GM12891 (cell line): ENCODE measurements around the gene CLK4.
A peak's percentile ranks its signal among the peaks of the same experiment; 100 is the strongest.

ENCODE experiments used
- DNase-seq: peaks from one replicate; pipeline ENCODE4 v3.0.0; 2011; ENCODE audit warnings: low spot score; ENCODE audit not compliant: insufficient read length
- FAIRE-seq: peaks from 2 replicates; lab custom pipeline; 2011; peaks lifted over from hg19 to GRCh38; lab: Jason Lieb, UNC
- PAX5 ChIP-seq: IDR thresholded peaks from 2 replicates; pipeline ENCODE4 v1.6.1; 2011; ENCODE audit warnings: low read length, moderate library complexity, mild to moderate bottlenecking; ENCODE audit not compliant: insufficient read depth, severe bottlenecking
- POLR2A ChIP-seq: IDR thresholded peaks from 2 replicates; pipeline ENCODE4 v1.6.1; 2011; ENCODE audit warnings: low read depth, low read length, control low read depth
- POLR2AphosphoS5 ChIP-seq: IDR thresholded peaks from 2 replicates; pipeline ENCODE4 v1.6.1; 2011; ENCODE audit warnings: low read depth, low read length, control low read depth
- POU2F2 ChIP-seq: IDR thresholded peaks from 2 replicates; pipeline ENCODE4 v1.6.1; 2011; ENCODE audit warnings: low read depth, mild to moderate bottlenecking, control low read depth, low read length, moderate library complexity
- SPI1 ChIP-seq: IDR thresholded peaks from 2 replicates; pipeline ENCODE4 v1.6.1; 2011; ENCODE audit warnings: low read depth, low read length, control low read depth
- TAF1 ChIP-seq: IDR thresholded peaks from 2 replicates; pipeline ENCODE4 v1.6.1; 2011; ENCODE audit warnings: low read depth, low read length, control low read depth

CLK4 gene

GRCh38 chr5:178619390-178619789 is 7.5 kb downstream of the CLK4 start:
- TF ChIP-seq POLR2A (no peak), POU2F2 (no peak), SPI1 (no peak), TAF1 (no peak), PAX5 (no peak), POLR2AphosphoS5 (no peak)
- no peak for FAIRE-seq
- no peak for DNase-seq

GRCh38 chr5:178612299-178612698 is 14.6 kb downstream of the CLK4 start:
- FAIRE-seq (no peak), DNase-seq (no peak)
- TF ChIP-seq POU2F2 = no peak
- no peak for TF ChIP-seq POLR2AphosphoS5
- TF ChIP-seq TAF1 = no peak
- no peak for TF ChIP-seq SPI1
- TF ChIP-seq POLR2A = no peak
- TF ChIP-seq PAX5 = no peak

- no peak for DNase-seq
- FAIRE-seq = no peak
- no peak for TF ChIP-seq POU2F2
Measured at GRCh38 chr5:178606269-178606668, 20.6 kb downstream of the CLK4 start.

GRCh38 chr5:178605788-178606187 is 21.1 kb downstream of the CLK4 start:
- FAIRE-seq (no peak), DNase-seq (no peak)
- TF ChIP-seq PAX5 = no peak
- no peak for TF ChIP-seq POU2F2
- no peak for TF ChIP-seq SPI1
- no peak for TF ChIP-seq POLR2A
- TF ChIP-seq TAF1 = no peak
- no peak for TF ChIP-seq POLR2AphosphoS5

- FAIRE-seq (no peak), DNase-seq (no peak)
- no peak for TF ChIP-seq POLR2AphosphoS5
- no peak for TF ChIP-seq POU2F2
Measured at GRCh38 chr5:178602752-178603151, 24.1 kb downstream of the CLK4 start.

GRCh38 chr5:178595750-178596149 is 31.1 kb downstream of the CLK4 start:
- no peak for FAIRE-seq
- TF ChIP-seq PAX5 (no peak), POLR2A (no peak), POU2F2 (no peak), TAF1 (no peak), POLR2AphosphoS5 (no peak), SPI1 (no peak)
- DNase-seq = no peak

GRCh38 chr5:178595150-178595549 is 31.7 kb downstream of the CLK4 start:
- FAIRE-seq (no peak), DNase-seq (no peak)
- TF ChIP-seq PAX5 = no peak
- TF ChIP-seq TAF1 = no peak
- TF ChIP-seq POLR2AphosphoS5 = no peak
- TF ChIP-seq SPI1 = no peak
- TF ChIP-seq POLR2A = no peak
- TF ChIP-seq POU2F2 = no peak

- FAIRE-seq = peak; percentile 26
- DNase-seq = no peak
- TF ChIP-seq SPI1 = no peak
- TF ChIP-seq POLR2AphosphoS5 = no peak
- no peak for TF ChIP-seq POU2F2
- no peak for TF ChIP-seq PAX5
- TF ChIP-seq TAF1 = no peak
- TF ChIP-seq POLR2A = no peak
Measured at GRCh38 chr5:178590924-178591423, 35.9 kb downstream of the CLK4 start.

- DNase-seq (peak; percentile 48), FAIRE-seq (peak; percentile 48)
- TF ChIP-seq PAX5 = no peak
Measured at GRCh38 chr5:178590141-178590923, 36.5 kb downstream of the CLK4 start, which contains the start of gene COL23A1. Gene COL23A1 (minus strand): TSS chr5:178590393.
